ENCODE measurements around the gene LIN7A.

The LIN7A gene

GRCh38 chr12:80847575-80847974 lies 90.2 kb downstream of the LIN7A start:
- no peak for DNase-seq (ENCODE audit: low read depth)
- H3K4me3 ChIP-seq (ENCODE audit: low read depth, low read length): no peak overlapping the region
- TF ChIP-seq CTCF (IDR thresholded peaks at IDR 0.05; ENCODE audit: control insufficient read depth, extremely low read depth, insufficient read depth): no peak

DNA sequence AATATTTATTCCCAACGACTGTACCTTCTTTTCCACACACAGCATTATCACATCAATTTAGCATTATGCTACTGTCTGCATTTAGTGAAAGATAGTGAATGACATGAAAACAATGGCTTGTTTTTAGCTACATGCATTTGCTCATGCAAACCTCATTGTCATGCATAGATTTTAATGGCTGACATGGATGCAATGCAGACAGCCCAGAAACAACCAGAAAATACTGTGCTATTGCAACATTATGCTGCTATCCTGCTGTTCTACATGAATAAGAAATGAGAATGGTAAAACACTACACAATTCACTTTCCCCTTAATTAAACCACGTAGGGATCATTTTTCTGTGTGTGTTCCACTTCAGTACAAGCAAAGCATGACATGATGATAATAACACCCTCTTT lies 90.8 kb downstream of the LIN7A start:
- H3K4me3 ChIP-seq (ENCODE audit: low read depth, low read length): no peak overlapping the region
- no peak for TF ChIP-seq CTCF (IDR thresholded peaks at IDR 0.05; ENCODE audit: control insufficient read depth, extremely low read depth, insufficient read depth)
- no peak for DNase-seq (ENCODE audit: low read depth)

DNA sequence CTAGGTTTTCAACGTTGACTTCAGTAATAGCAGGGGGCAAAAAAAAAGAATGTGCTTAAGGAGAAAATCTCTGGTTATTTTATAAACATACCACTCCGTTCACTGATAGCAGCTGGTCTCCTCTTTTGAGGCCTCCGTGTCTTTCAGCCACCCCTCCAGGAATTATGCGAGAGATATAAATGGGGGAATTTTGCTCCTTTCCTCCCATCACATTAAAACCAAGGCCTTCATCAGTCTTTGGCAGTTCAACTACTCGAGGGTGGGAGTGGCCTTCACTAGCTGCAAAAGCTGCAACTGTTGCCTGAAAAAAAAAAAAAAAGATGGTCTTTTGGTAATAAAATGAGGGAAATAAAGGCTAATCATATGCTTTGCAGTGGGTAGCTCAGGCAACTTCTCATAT lies 92.1 kb downstream of the LIN7A start:
- DNase-seq (ENCODE audit: low read depth): no peak
- no peak for TF ChIP-seq CTCF (IDR thresholded peaks at IDR 0.05; ENCODE audit: control insufficient read depth, extremely low read depth, insufficient read depth)
- no peak overlapping the region for H3K4me3 ChIP-seq (ENCODE audit: low read depth, low read length)

DNA sequence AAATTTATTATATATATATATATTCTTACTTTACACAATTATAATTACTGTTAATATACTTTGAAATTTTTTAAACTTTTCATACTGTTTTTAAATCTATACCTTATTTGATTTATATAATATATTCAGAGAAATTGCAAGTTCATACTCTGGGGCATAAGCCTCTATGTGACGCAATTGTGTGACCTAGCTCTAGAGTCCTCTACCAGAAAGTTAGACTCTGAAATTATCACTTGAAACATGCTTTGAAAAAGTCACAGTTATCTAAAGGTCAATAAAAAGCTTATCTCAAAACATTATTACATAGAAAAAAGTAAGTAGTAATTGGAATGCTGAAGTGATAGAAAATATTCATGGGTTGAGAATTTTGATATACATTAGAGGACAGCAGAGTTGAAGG lies 93.8 kb downstream of the LIN7A start:
- TF ChIP-seq CTCF (IDR thresholded peaks at IDR 0.05; ENCODE audit: control insufficient read depth, extremely low read depth, insufficient read depth): no peak
- no peak overlapping the region for H3K4me3 ChIP-seq (ENCODE audit: low read depth, low read length)
- no peak for DNase-seq (ENCODE audit: low read depth)

DNA sequence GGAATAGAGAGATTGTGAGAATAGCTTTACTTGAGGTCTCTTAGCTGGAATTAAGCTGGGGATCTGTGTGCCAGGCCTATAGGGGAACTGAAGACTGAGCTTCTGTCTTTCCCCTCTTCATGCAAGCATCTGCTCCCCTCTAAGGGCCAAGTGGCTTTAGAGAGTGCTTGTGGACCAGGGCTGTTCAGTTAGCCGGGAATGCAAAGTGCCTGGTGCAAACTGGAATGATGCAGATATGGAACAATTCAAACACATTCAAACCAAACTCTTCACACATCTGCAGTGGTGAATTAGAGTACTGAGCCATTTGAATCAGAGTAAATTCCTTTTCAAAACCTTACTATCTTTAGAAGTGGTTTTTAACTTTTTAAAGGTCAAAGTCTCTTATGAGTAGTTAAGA lies 99.0 kb downstream of the LIN7A start:
- no peak for DNase-seq (ENCODE audit: low read depth)
- H3K4me3 ChIP-seq (ENCODE audit: low read depth, low read length): no peak overlapping the region
- TF ChIP-seq CTCF (IDR thresholded peaks at IDR 0.05; ENCODE audit: control insufficient read depth, extremely low read depth, insufficient read depth): no peak

GRCh38 chr12:80838024-80838658 lies 99.6 kb downstream of the LIN7A start:
- DNase-seq (ENCODE audit: low read depth): no peak
- H3K4me3 ChIP-seq (ENCODE audit: low read depth, low read length): no peak overlapping the region
- TF ChIP-seq CTCF (IDR thresholded peaks at IDR 0.05; ENCODE audit: control insufficient read depth, extremely low read depth, insufficient read depth): no peak

GRCh38 chr12:80837342-80837978 lies 100.3 kb downstream of the LIN7A start:
- no peak for DNase-seq (ENCODE audit: low read depth)
- TF ChIP-seq CTCF (IDR thresholded peaks at IDR 0.05; ENCODE audit: control insufficient read depth, extremely low read depth, insufficient read depth): peak; percentile 83
- no peak overlapping the region for H3K4me3 ChIP-seq (ENCODE audit: low read depth, low read length)

Data from LNCaP clone FGC (cell line).